A673 (cell line): ENCODE measurements around the gene DLG2. TPM values are rescaled to one million over a fixed set of nuclear protein-coding genes. Genes with fewer than 3 reads are reported as not detected.

Experiments
- BruUV-seq: library from RNA; stranded (reverse); fragments of 400-500 nt; replicated peaks from 2 replicates; lab custom pipeline; 2021; lab: Mats Ljungman, UMichigan
- CTCF ChIA-PET: fragments of 300-600 bp; sonication (Branson Sonifier 250); formaldehyde crosslinking; loops from one replicate; lab custom pipeline; 2022; ENCODE audit warnings: antibody characterized with exemption; lab: Charles Lee
- POLR2A ChIA-PET: fragments of 300-600 bp; sonication (Branson Sonifier 250); formaldehyde crosslinking; loops from one replicate; lab custom pipeline; 2022; ENCODE audit warnings: antibody characterized with exemption; ENCODE audit not compliant: low non-redundant PET; lab: Charles Lee
- DNase-seq: peaks from one replicate; pipeline ENCODE4 v3.0.0-alpha.2; 2015; ENCODE audit warnings: low spot score
- H3K27ac ChIP-seq: fragments of 200-600 bp; sonication (generic); 2 replicates; pipeline ENCODE4 v1.5.1; 2016; ENCODE audit warnings: mixed run types, low read depth, mild to moderate bottlenecking, mixed read lengths, antibody characterized with exemption, low read length; ENCODE audit not compliant: poor library complexity, severe bottlenecking
- H3K27me3 ChIP-seq: fragments of 200-600 bp; sonication (generic); replicated peaks from 2 replicates; pipeline ENCODE4 v1.6.1; 2017; ENCODE audit warnings: mixed run types, low read depth, mild to moderate bottlenecking, mixed read lengths, antibody characterized with exemption, low read length; ENCODE audit not compliant: insufficient read depth, poor library complexity
- H3K36me3 ChIP-seq: fragments of 200-600 bp; sonication (generic); 2 replicates; pipeline ENCODE4 v1.6.1; 2016; ENCODE audit warnings: mixed run types, mild to moderate bottlenecking, mixed read lengths, antibody characterized with exemption, low read length; ENCODE audit not compliant: insufficient read depth, poor library complexity, severe bottlenecking
- H3K4me1 ChIP-seq: fragments of 200-600 bp; sonication (generic); 2 replicates; pipeline ENCODE4 v1.6.1; 2017; ENCODE audit warnings: mixed run types, mild to moderate bottlenecking, mixed read lengths, antibody characterized with exemption, low read length; ENCODE audit not compliant: insufficient read depth, poor library complexity, severe bottlenecking
- H3K4me3 ChIP-seq: fragments of 200-600 bp; sonication (generic); 2 replicates; pipeline ENCODE4 v1.5.1; 2016; ENCODE audit warnings: low read depth, mixed run types, mild to moderate bottlenecking, mixed read lengths, low read length; ENCODE audit not compliant: poor library complexity, severe bottlenecking
- H3K9me3 ChIP-seq: fragments of 200-600 bp; sonication (generic); 2 replicates; pipeline ENCODE4 v1.6.1; 2016; ENCODE audit warnings: mixed run types, low read depth, mild to moderate bottlenecking, mixed read lengths, antibody characterized with exemption, low read length; ENCODE audit not compliant: poor library complexity, severe bottlenecking
- EZH2 ChIP-seq: fragments of 200-600 bp; sonication (generic); IDR thresholded peaks from 2 replicates; pipeline ENCODE4 v1.6.1; 2017; ENCODE audit warnings: borderline replicate concordance, low read depth, mild to moderate bottlenecking, mixed read lengths, antibody characterized with exemption, low read length; ENCODE audit not compliant: poor library complexity, severe bottlenecking
- intact Hi-C: fragments of 100-400 bp; cut with micrococcal nuclease; formaldehyde crosslinking; loops from one replicate; pipeline ENCODE4 v1.10.0; 2022; ENCODE audit not compliant: unreplicated experiment
- total RNA-seq: library from RNA; stranded (reverse); gene quantifications from 2 replicates; pipeline ENCODE4 v1.2.3, GENCODE V29; 2021
- TF ChIP-seq, protein P1 (sequence below): fragments of 300-800, 200-600 bp; sonication (generic); conservative IDR thresholded peaks from 2 replicates; pipeline ENCODE4 v1.5.1; 2017; ENCODE audit warnings: low read depth, mild to moderate bottlenecking, antibody characterized with exemption, low read length, moderate library complexity, mixed read lengths

DLG2 gene
- total RNA-seq, 1 experiment from 2014 or later: 277 TPM

DNA sequence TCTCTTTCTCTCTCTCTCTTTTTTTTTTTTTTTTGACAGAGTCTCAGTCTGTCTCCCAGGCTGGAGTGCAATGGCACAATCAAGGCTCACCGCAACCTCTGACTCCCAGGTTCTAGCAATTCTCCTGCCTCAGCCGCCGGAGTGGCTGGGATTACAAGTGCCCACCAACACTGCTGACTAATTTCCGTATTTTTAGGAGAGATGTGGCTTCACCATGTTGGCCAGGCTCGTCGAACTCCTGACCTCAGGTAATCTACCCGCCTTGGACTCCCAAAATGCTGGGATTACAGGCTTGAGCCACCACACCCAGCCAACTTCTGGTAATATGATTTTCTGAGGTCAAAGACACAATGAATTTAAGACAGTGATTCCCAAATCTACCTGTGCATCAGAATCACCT lies 1681.2 kb downstream of the DLG2 start:
- DNase-seq: no peak
- Histone ChIP-seq H3K4me3 (no peak overlapping the region), H3K36me3 (no peaks in the 10 kb centered on the region), H3K4me1 (no peaks in the 10 kb centered on the region), H3K27me3 (no peaks in the 10 kb centered on the region), H3K27ac (no peak overlapping the region), H3K9me3 (no peaks in the 10 kb centered on the region)
- BruUV-seq: no TSS peak
- intact Hi-C loops: no loop called here
- CTCF ChIA-PET: no interaction called here
- TF ChIP-seq, protein P1, sequence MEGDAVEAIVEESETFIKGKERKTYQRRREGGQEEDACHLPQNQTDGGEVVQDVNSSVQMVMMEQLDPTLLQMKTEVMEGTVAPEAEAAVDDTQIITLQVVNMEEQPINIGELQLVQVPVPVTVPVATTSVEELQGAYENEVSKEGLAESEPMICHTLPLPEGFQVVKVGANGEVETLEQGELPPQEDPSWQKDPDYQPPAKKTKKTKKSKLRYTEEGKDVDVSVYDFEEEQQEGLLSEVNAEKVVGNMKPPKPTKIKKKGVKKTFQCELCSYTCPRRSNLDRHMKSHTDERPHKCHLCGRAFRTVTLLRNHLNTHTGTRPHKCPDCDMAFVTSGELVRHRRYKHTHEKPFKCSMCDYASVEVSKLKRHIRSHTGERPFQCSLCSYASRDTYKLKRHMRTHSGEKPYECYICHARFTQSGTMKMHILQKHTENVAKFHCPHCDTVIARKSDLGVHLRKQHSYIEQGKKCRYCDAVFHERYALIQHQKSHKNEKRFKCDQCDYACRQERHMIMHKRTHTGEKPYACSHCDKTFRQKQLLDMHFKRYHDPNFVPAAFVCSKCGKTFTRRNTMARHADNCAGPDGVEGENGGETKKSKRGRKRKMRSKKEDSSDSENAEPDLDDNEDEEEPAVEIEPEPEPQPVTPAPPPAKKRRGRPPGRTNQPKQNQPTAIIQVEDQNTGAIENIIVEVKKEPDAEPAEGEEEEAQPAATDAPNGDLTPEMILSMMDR: no peak
- no peak for TF ChIP-seq EZH2
- POLR2A ChIA-PET: no interaction called here

DNA sequence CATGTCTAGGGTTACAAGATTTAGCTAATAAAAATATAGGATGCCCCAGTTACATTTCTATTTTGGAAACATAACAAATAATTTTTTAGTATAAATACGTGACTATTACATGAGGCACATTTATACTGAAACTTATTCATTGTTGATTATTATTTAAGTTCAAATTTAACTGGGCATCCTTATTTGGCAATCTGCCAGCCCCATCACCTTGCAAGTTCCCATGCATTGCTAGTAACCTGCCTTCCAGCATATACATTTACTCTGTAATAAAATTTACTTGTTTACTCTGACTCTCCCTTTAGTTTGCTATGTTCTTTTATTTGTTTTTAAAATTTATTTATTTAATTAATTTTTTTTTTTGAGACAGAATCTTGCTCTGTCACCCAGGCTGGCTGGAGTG lies 1686.1 kb downstream of the DLG2 start:
- Histone ChIP-seq H3K4me1 (no peaks in the 10 kb centered on the region), H3K27ac (no peak overlapping the region), H3K27me3 (no peaks in the 10 kb centered on the region), H3K4me3 (no peak overlapping the region), H3K9me3 (no peaks in the 10 kb centered on the region), H3K36me3 (no peaks in the 10 kb centered on the region)
- ChIA-PET POLR2A (no interaction called here), CTCF (no interaction called here)
- no peak for DNase-seq
- no TSS peak for BruUV-seq
- intact Hi-C loops: no loop called here
- TF ChIP-seq, protein P1: no peak
- TF ChIP-seq EZH2: no peak

DNA sequence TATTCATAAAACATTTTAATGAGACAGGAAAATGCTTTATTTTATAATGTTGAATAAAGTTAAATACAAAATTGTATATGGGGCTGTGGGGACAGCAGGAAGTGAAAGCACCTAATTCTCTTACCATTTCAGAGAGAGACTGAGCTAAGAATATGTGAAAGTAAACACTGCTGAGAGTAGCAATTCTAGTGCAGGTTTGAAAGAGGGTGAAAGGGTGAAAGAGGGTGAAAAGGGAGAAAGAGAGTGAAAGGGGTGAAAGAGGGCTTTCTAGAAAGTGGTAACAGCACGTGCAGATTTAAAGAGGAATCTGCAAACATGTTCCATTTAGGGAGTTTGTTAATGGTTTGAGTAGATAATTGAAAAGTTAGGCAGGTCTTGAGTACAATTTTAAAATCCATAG lies 1689.0 kb downstream of the DLG2 start:
- ChIA-PET CTCF (no interaction called here), POLR2A (no interaction called here)
- Histone ChIP-seq H3K27ac (no peak overlapping the region), H3K36me3 (no peaks in the 10 kb centered on the region), H3K4me3 (no peak overlapping the region), H3K9me3 (no peaks in the 10 kb centered on the region), H3K27me3 (no peaks in the 10 kb centered on the region), H3K4me1 (no peaks in the 10 kb centered on the region)
- TF ChIP-seq, protein P1: no peak
- TF ChIP-seq EZH2: no peak
- no TSS peak for BruUV-seq
- DNase-seq: no peak
- intact Hi-C loops: no loop called here
